Measurements from ENCODE around the gene APOL1. TPM values are rescaled to one million over a fixed set of nuclear protein-coding genes. Genes with fewer than 3 reads are reported as not detected.

Gene APOL1
- total and polyA plus RNA-seq, 2 of the 4 experiments (the other 2 are of a cell fraction): 0.36 to 0.77 TPM

DNA sequence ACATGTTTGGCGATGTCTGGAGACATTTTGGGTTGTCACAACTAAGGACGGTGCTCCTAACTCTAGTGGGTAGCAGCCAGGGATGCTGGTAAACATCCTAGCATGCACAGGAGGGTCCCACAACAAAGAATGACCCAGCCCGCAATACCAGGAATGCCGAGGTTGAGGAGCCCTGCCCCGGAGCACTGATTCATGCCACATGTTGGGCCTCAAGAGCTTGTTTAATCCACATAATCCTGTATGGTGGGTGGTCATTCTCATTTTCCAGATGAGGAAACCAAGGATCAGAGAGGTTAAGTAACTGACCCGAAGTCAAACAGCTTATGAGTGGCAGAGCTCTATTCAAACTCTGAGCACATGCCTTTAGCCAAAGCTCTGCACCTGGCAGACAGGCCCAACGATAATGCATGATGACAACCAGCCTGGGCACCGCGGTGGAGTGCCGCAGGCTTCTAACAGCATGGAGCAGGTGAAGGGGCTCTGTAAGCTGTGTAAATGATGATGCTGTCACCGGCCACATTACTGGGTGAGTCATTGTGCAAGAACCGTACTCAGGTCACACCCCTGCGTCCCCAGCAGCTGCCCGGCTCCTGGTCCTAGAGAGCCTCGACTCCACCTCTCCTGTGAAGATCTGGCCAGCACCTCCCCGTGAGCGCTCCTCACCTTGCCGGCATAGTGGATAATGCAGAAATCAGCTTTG lies 58.6 kb downstream of the APOL1 start:
- Histone ChIP-seq H2BK120ac (ENCODE audit: low read depth, low read length) (no peak overlapping the region), H3K4me2 (ENCODE audit: low read depth, low read length) (no peak overlapping the region), H2AK9ac (replicated peaks; ENCODE audit: low read depth, low read length, poor library complexity) (no peak overlapping the region), H4K5ac (ENCODE audit: low read depth, low read length) (no peak overlapping the region), H2AK5ac (ENCODE audit: low read depth, low read length) (no peak overlapping the region), H3K27me3 (ENCODE audit: control insufficient read depth, insufficient read depth, low read length) (no peaks in the 10 kb centered on the region), H3K14ac (replicated peaks; ENCODE audit: low read depth, low read length) (no peak overlapping the region), H3K4me1 (ENCODE audit: control insufficient read depth, insufficient read depth, low read length) (no peaks in the 10 kb centered on the region), H2BK15ac (ENCODE audit: low read depth, low read length) (no peak overlapping the region), H3K27ac (ENCODE audit: insufficient read depth, low read length) (no peak overlapping the region), H3K36me3 (ENCODE audit: control insufficient read depth, insufficient read depth, low read length) (peaks cover 89% of the 10 kb centered on the region), H3K4me3 (ENCODE audit: insufficient read depth, low read depth, low read length) (no peak overlapping the region), H4K91ac (ENCODE audit: insufficient read depth, low read depth, low read length) (no peak overlapping the region), H4K8ac (ENCODE audit: low read depth in 2 of 2, low read length in 2 of 2) (peak overlapping the region in 1 of 2 experiments; percentile 12; a peak in 1 of 4 replicates), H3K79me1 (ENCODE audit: low read depth in 1 of 2, low read length in 2 of 2) (peaks cover 60 to 91% of the 10 kb centered on the region in 2 experiments), H2AFZ (replicated peaks; ENCODE audit: low read length, poor library complexity) (peak overlapping the region; percentile 13), H3K4ac (ENCODE audit: low read depth, low read length) (peak overlapping the region; percentile 56; the same call in 1 of the 2 replicates), H4K20me1 (ENCODE audit: insufficient read depth, low read length) (peaks cover 80% of the 10 kb centered on the region), H3K56ac (ENCODE audit: extremely low read depth, insufficient read depth, low read length) (no peak overlapping the region), H2BK5ac (ENCODE audit: low read depth, low read length, poor library complexity, severe bottlenecking) (peak overlapping the region; percentile 20), H2BK20ac (ENCODE audit: low read depth, low read length) (no peak overlapping the region), H3K23ac (ENCODE audit: low read depth, low read length) (no peak overlapping the region), H3K9ac (ENCODE audit: low read depth, low read length) (no peak overlapping the region), H3K9me3 (ENCODE audit: control insufficient read depth, insufficient read depth, low read length) (no peaks in the 10 kb centered on the region), H3K9me1 (ENCODE audit: insufficient read depth, low read length) (peaks cover 14% of the 10 kb centered on the region; the same call in 1 of the 2 replicates), H3K18ac (ENCODE audit: low read depth, low read length) (no peak overlapping the region)
- DNase-seq: peak; percentile 37
- CTCF ChIA-PET: interaction anchor here (0.8 kb wide), 1 partner anchor 11 kb away, joined by 4 read pairs; no protein-coding TSS in a partner anchor
- TF ChIP-seq, protein P1, sequence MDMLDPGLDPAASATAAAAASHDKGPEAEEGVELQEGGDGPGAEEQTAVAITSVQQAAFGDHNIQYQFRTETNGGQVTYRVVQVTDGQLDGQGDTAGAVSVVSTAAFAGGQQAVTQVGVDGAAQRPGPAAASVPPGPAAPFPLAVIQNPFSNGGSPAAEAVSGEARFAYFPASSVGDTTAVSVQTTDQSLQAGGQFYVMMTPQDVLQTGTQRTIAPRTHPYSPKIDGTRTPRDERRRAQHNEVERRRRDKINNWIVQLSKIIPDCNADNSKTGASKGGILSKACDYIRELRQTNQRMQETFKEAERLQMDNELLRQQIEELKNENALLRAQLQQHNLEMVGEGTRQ (IDR thresholded peaks at IDR 0.05; ENCODE audit: low read depth, low read length): no peak
- no peak for TF ChIP-seq CHD1 (IDR thresholded peaks at IDR 0.05; ENCODE audit: low read depth, low read length)
- TF ChIP-seq MXI1 (IDR thresholded peaks at IDR 0.05; ENCODE audit: borderline replicate concordance, low read depth, low read length): no peak
- TF ChIP-seq, protein P2, sequence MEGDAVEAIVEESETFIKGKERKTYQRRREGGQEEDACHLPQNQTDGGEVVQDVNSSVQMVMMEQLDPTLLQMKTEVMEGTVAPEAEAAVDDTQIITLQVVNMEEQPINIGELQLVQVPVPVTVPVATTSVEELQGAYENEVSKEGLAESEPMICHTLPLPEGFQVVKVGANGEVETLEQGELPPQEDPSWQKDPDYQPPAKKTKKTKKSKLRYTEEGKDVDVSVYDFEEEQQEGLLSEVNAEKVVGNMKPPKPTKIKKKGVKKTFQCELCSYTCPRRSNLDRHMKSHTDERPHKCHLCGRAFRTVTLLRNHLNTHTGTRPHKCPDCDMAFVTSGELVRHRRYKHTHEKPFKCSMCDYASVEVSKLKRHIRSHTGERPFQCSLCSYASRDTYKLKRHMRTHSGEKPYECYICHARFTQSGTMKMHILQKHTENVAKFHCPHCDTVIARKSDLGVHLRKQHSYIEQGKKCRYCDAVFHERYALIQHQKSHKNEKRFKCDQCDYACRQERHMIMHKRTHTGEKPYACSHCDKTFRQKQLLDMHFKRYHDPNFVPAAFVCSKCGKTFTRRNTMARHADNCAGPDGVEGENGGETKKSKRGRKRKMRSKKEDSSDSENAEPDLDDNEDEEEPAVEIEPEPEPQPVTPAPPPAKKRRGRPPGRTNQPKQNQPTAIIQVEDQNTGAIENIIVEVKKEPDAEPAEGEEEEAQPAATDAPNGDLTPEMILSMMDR (conservative IDR thresholded peaks at IDR 0.05; ENCODE audit: low read depth, low read length): no peak
- no peak for TF ChIP-seq MAZ (IDR thresholded peaks at IDR 0.05; ENCODE audit: borderline replicate concordance, low read depth, low read length)
- no peak for TF ChIP-seq ELK1 (IDR thresholded peaks at IDR 0.05; ENCODE audit: borderline replicate concordance, low read depth, low read length)
- peak; percentile 36; the same call in 1 of the 2 replicates for TF ChIP-seq CEBPB (IDR thresholded peaks at IDR 0.05; ENCODE audit: low read depth, low read length)
- no peak for TF ChIP-seq SMC3 (IDR thresholded peaks at IDR 0.05; ENCODE audit: low read depth, low read length)
- POLR2A ChIA-PET (ENCODE audit: unreplicated experiment): no interaction called here
- dilution Hi-C loops (cut with HindIII; ENCODE audit: low sequenced_read_pairs, unreplicated experiment) (no loop called here), in situ Hi-C loops (cut with MboI; ENCODE audit: low sequenced_read_pairs) (no loop called here), intact Hi-C loops (cut with micrococcal nuclease) (no loop called here)
- no TSS peak for BruUV-seq (replicated peaks)
- WGBS, 2 experiments (ENCODE audit: extremely low coverage in 2 of 2, insufficient read length in 1 of 2): 88% methylated on average over 9 of the region's 18 CpGs; no CpG with 5 or more reads in 1 of the 2 experiments
- peak; percentile 7 for ATAC-seq (ENCODE audit: low read depth)

Data from IMR-90 (cell line).